Activated CD8-positive, alpha-beta memory T cell treated with anti-CD3 and anti-CD28 coated beads, Interleukin-2, amount 50 U/mL, for 24 hours (primary cell): ENCODE data around the gene PER2.
A peak's percentile ranks its signal among the peaks of the same experiment; 100 is the strongest.

Experiments used
- DNase-seq: peaks from one replicate; pipeline ENCODE4 v3.0.0-alpha.2; 2020; ENCODE audit errors: extremely low read depth

PER2 gene

DNA sequence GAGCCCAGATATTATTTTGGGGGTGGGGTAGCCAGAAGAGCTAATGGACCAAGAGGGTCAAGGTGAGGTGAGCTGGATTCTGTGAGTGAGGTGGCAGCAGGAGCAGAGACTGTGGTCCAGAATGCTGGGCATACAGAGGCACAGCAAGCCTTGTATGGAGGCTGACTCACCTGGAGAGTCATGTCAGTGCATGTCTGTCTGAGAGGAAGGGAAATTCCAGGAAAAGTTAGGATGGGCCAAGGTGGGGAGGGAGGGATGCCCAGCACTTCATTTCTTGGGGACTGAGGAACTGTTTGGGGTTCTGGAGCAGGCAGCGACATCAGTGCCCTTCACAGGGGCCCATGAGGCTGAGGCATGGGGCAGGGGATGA, 21.1 kb downstream of the PER2 start:
- no peak for DNase-seq

- DNase-seq, result no peak
Observed at GRCh38 chr2:238265605-238266004, 22.8 kb downstream of the PER2 start.

- DNase-seq, result no peak
Observed at GRCh38 chr2:238264072-238264460, 24.3 kb downstream of the PER2 start.

DNA sequence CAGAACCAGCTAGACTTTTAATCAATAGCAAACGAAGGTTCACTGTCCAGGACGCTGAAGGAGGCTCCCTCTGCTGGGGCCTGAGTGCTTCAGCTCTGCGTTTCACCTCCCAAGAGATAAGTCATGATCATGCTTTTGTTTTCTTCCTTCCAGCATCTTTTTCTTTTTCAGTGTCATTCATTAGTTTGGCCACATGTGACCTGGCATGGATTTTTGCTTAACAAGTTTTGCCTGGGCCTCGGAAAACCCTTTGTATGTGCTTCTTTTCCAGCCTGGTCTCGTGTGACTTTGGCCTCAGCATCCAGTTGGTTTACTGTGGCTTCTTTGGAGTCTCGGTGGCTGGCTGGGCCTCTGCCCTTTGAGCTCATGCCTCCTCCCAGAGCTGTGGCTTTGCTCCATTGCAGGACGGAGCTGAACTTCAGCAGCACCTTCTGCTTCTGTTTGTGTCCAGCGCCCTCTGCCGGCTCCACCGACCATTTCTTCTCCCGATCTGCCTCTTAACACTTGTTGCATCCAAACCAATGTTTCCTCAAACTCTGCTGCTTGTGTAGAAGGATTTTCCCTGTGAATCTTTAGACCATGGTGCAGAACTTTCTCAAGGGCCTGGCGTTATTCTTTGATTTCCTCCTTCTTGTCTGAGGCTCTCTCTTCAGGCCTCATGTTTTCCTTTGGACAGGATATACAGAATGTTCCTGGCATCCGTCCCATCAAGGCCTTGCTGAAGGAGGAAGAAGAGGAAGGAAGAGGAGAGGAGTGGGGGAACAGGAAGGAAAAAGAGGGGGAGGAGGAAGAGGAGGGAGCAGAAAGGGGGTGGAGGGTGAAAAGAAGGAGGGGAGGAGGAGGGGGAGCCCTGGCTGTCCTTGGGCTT, 25.0 kb downstream of the PER2 start:
- no peak for DNase-seq

DNA sequence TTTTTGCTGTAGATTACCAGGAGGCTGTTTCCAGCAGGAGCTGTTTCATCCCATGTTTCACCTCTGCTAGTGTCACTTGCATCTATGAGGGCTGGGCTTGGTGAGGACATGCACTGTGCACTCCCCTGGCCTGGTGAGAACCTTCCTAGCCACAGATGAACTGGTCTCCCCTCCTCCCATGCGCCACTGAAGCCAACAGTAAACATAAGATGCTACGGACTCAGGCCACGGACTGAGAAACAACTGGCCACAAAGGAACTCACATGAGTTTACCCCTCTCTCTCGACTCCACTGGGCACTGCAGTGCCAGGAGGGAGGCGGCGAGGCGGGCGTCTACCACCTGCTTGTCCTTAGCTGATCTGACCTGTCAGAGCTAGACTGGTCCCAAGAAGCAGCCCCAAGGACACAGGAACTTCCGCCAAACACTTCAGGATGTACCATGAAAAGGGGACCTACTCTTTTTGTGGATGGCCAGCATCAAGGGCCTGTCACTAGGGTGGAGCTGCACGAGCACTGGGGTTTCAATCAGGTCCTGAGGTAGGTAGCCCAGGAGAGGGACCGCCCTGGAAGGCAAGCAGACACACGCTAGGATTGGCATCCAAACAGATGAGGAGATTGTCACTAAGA, 25.8 kb downstream of the PER2 start:
- DNase-seq, result no peak

DNA sequence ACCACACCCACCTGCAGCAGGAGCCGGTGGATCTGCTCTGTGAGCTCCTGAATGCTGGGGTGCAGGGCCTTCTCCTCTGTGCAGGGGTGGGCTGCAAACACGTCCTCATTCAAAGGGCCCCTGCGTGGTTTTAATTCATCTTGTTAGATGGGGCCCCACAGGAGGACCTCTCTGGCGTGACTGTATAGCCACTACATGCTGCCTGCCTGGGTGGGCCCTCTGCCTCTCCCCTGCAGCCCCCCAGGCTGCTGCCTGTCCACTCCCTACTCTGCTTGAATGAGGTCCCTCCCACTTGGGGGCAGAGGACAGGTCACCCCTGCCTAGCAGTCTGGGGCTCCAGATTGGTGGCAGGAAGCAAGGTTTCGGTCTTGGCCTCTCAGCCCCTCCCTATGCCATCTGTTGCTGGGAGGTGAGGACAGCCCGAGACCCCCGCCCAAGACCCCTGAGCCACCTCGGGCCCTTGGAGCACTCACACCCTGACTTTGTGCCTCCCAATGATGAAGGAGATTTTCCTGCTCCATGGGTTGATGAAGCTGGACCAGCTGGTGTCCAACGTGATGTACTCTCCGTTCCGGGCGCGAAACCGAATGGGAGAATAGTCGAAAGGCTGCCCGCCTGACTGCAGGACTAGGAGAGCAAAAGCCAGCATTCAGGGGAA, 26.6 kb downstream of the PER2 start:
- DNase-seq, result no peak

DNA sequence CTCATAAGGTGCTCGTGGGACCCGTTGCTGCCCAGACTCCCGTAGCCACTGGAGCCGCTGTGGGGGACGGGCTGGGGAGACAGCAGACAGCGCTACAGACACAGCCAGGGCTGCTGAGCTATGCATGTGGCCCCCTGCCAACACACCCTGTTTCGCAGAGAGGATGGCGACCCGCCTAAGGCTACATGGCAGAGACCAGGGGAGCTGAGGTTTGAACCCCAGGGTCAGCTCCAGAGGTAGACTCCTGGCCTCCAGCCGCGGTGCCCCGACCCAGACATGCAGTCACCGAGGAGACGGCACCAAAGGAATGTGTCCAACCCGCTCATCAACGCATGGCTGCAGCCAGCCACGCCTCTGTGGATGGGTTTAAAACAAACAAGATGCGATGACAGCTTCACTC, 27.5 kb downstream of the PER2 start:
- DNase-seq, result no peak

- no peak for DNase-seq
Observed at GRCh38 chr2:238259061-238260020, 29.1 kb downstream of the PER2 start.

DNA sequence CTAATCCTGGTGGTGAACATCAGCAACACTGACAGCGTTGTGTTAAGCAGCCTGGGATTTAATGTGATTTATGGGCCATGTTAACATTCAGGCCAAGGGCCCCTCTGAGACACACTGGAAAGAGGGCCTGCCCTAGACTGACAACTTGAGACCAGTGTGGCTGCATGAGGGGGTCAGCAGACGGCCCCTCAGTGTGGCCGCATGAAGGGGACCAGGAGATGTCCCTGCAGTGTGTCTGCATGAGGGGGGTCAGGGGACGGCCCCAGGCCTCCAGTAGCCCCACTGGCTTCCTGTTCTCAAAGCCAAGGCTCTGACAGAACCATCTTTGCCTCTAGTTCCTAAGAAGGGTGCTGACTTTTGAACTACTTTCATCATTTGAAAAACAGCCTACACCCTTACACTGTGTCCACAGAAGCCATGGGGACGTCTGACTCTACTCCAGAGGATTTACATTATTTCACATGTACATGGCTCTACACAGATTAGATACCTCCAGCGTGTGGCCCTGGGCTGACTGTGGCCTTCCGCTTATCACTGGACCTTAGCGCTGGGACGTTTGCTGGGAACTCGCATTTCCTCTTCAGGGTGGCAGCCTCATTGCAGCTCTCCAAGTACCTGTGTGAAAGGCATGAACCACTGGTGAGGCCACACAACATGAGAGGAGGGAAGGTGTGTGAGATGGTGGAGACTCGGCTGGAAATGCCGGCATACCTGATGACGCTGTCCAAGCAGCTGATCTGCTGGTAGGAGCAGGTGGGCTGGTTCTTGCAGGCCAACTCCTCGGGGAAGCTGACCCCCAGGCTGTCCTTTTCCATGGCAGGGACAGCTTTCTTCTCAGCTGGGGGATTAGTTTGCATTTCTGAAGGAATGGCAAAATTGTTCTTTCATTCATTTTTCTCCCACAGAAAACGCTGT, 30.4 kb downstream of the PER2 start:
- no peak for DNase-seq

DNA sequence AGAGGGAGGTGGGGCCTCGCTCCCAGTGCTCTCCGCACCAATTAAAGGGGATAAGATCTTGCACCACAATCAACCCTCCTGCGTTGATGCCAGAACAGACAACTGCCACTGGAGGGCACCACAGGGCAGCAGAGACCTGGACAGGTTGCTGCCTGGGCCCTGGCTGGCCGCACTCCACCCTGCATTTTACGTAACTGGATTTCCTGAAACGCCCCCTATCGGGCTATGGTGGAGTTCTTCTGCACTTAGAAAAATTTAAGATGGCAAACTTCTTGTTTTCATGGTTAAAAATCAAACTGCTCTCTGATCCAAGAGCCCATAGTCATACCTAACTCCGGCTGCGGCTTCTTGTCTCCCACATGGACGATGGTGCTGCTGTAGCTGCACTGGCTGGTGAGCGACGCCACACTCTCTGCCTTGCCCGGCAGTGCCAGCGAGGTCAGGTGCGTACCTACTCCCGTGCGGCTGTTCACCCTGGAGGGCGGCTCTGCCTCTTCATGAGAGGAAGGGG, 31.8 kb downstream of the PER2 start:
- DNase-seq, result peak; percentile 24

GRCh38 chr2:238256111-238256510, 32.3 kb downstream of the PER2 start:
- DNase-seq, result no peak

GRCh38 chr2:238255636-238256035, 32.8 kb downstream of the PER2 start:
- DNase-seq, result no peak

DNA sequence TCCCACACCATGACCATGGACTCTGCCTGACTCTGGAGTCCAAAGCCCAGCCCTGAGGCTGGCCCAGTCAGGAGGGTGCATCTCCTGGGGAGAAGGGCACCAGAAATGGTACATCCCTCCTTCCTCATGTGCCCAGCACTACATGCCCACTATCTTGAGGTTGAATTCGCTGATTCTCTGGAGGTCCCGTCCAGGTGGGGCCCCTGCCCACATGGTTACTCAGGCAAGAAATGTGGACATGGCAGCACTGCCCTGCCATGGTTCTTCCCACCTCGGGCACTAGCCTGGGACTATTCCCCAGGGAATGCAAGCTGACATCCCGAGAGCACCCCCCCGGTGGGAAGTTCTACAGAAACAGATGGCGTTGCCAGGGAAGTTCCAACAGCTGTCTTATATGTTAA, 33.3 kb downstream of the PER2 start:
- no peak for DNase-seq

DNA sequence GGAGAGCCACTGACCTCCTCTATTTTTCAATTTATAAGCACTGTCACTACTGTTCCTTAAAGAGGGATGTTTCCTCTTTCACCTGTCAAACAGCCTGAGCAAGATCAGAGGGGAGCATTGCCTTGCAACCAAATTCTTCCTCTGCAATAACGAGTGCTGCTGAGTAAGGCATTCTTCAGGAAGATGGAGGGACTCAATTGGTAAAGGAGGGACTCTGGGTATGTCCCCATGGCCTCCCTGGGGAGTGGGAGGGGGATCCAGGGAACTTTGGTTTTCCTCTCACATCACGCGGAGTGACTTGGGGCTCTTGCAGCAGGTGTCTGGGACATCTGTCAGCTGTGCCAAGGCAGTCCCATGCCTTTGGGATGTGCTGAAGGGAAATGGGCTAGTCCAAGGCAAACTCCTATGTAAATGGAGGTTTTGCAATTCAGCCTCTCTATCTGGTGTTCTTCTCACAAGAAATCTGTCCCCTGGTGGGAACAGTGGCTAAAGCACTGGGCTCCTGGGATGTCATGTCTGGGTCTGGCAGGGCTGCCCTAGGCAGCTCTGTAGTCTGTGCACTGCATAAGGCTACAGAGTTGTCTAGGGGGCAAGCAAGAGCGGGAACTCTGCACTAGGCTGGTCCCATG, 34.2 kb downstream of the PER2 start:
- no peak for DNase-seq

GRCh38 chr2:238252766-238253630, 35.4 kb downstream of the PER2 start:
- no peak for DNase-seq

GRCh38 chr2:238251986-238252385, 36.4 kb downstream of the PER2 start:
- DNase-seq, result no peak

DNA sequence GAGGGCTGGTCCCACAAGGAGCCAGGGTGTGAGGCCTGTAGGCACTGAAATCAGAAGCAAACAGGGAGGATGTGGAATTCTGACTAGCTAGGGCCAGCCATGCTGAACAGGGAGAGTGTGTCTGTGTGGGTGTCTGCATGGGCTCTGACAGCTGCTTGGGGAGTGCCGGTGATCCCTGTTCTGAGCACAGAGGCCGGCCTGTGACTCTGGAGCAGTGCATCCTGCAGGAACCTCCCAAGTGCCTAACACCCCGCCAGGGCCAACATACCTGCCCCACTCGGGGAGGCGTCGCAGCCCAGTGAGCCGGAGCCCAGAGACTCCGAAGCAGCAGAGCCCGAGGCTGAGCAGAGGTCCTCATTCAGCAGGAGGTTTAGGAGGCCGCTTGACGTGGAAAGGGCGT, 37.1 kb downstream of the PER2 start:
- no peak for DNase-seq

DNA sequence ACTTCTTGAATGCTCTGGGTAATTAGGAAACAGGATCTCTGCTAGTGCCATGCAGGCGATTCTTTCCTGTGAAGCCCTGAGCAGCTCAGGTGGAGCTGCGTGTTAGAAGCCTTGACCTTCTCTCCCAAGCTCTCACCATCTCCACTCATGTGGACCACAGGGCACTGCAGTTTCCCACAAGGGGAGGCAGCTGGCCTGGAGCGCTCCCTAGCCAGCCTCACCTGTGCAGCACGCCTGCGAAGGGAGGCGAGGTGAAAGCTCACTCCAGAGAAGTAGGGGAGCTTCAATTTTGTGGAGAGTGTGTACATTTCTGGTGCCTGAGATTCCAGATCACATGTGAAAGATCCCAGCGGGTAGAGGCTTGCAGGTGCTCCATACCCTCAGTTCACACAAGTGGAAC, 37.5 kb downstream of the PER2 start:
- no peak for DNase-seq

GRCh38 chr2:238247841-238248453, 40.5 kb downstream of the PER2 start:
- no peak for DNase-seq
